ENCODE data around the gene OBSCN. TPM values are rescaled to one million over a fixed set of nuclear protein-coding genes. Genes with fewer than 3 reads are reported as not detected.

OBSCN gene
- total and polyA plus RNA-seq, 2 donors (not counting 3 experiments of a cell fraction or from before 2014, with no cell fraction given), result 1.5 to 2.9 TPM

DNA sequence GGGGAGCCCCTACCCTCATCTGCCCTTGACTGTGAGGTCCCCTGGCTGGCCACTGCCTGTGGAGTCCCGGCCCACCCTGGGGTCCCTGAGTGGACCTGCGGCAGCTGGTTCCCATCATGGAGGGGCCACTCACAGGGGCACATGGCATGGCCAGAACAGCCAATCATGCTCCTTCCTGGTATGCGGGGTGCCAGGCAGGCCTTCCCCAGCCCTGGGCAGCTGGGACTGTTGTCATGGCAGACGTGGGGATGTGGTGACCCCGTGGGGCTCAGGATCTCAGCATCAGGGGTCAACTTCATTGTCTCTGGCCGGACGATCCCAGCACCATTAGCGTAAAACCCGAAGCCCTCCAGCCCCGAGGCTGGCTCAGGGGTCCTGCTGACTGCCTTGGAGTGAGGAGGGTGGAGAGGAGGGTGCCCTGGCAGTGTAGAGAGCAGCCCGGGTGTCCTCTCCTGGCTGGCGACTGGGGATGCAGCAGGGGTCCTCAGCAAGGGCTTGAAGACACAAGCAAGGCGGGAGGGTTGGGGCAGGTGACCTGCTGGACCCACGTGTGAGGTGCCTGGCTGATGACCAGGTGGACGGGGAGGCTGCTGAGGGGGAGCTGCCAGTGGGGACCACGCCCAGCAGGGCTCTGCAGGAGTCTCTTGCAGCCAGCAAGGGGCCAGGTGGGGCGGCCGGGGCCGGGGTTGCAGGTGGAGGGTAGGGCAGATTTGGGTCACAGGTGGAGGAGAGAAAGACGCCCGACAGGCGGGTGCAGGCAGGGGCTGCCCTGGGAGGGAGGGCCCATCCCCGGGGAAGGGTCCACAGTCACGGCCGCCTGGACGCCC lies 153.7 kb downstream of the OBSCN start:
- Histone ChIP-seq H3K4me2 (ENCODE audit: insufficient read depth, low read length) (no peak overlapping the region), H3K27me3 (ENCODE audit: control insufficient read depth in 2 of 2, insufficient read depth in 2 of 2, low read length in 2 of 2) (no peaks in the 10 kb centered on the region), H3K9me3 (replicated peaks; ENCODE audit: control insufficient read depth, insufficient read depth, low read length) (no peaks in the 10 kb centered on the region), H3K4me3 (replicated peaks in 1 of 3; ENCODE audit: insufficient read depth in 1 of 3, low read depth in 1 of 3, low read length in 3 of 3) (no peak overlapping the region), H3K9me1 (replicated peaks; ENCODE audit: control insufficient read depth, extremely low read depth, insufficient read depth, low read length) (no peaks in the 10 kb centered on the region), H3K9ac (replicated peaks; ENCODE audit: extremely low read depth, insufficient read depth, low read length) (no peak overlapping the region), H2AFZ (ENCODE audit: low read depth, low read length) (no peak overlapping the region), H4K20me1 (replicated peaks; ENCODE audit: control insufficient read depth, extremely low read depth, insufficient read depth, low read length) (no peaks in the 10 kb centered on the region), H3K36me3 (ENCODE audit: control insufficient read depth in 2 of 2, extremely low read depth in 1 of 2, insufficient read depth in 2 of 2, low read length in 2 of 2) (no peaks in the 10 kb centered on the region), H3K4me1 (ENCODE audit: control insufficient read depth, extremely low read depth, insufficient read depth, low read length) (no peaks in the 10 kb centered on the region), H3K79me2 (ENCODE audit: control insufficient read depth, insufficient read depth, low read length) (no peaks in the 10 kb centered on the region), H3K27ac (ENCODE audit: insufficient read depth, low read depth, low read length) (no peak overlapping the region)
- dilution Hi-C loops (cut with MboI; ENCODE audit: extremely low pct_ligation_motif_present, low sequenced_read_pairs) (no loop called here), intact Hi-C loops (cut with micrococcal nuclease) (no loop called here)
- TF ChIP-seq, protein P1, sequence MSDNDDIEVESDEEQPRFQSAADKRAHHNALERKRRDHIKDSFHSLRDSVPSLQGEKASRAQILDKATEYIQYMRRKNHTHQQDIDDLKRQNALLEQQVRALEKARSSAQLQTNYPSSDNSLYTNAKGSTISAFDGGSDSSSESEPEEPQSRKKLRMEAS (IDR thresholded peaks at IDR 0.05; ENCODE audit: insufficient read depth, insufficient read length), result no peak
- TF ChIP-seq EZH2 (IDR thresholded peaks at IDR 0.05; ENCODE audit: borderline replicate concordance, low read depth, low read length, severe bottlenecking), result no peak
- no peak for TF ChIP-seq POLR2A (IDR thresholded peaks at IDR 0.05; ENCODE audit: low read depth, low read length)
- TF ChIP-seq, protein P2, sequence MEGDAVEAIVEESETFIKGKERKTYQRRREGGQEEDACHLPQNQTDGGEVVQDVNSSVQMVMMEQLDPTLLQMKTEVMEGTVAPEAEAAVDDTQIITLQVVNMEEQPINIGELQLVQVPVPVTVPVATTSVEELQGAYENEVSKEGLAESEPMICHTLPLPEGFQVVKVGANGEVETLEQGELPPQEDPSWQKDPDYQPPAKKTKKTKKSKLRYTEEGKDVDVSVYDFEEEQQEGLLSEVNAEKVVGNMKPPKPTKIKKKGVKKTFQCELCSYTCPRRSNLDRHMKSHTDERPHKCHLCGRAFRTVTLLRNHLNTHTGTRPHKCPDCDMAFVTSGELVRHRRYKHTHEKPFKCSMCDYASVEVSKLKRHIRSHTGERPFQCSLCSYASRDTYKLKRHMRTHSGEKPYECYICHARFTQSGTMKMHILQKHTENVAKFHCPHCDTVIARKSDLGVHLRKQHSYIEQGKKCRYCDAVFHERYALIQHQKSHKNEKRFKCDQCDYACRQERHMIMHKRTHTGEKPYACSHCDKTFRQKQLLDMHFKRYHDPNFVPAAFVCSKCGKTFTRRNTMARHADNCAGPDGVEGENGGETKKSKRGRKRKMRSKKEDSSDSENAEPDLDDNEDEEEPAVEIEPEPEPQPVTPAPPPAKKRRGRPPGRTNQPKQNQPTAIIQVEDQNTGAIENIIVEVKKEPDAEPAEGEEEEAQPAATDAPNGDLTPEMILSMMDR (IDR thresholded peaks at IDR 0.05; ENCODE audit: extremely low read depth in 1 of 2, insufficient read depth in 1 of 2, low read depth in 1 of 2, low read length in 2 of 2), result no peak
- TF ChIP-seq JUN (IDR thresholded peaks at IDR 0.05; ENCODE audit: borderline replicate concordance, insufficient read depth, insufficient read length, low read depth), result no peak
- no peak for TF ChIP-seq GATA2 (IDR thresholded peaks at IDR 0.05; ENCODE audit: insufficient read depth, insufficient read length, low read depth, low read length)
- no peak for TF ChIP-seq MYC (IDR thresholded peaks at IDR 0.05; ENCODE audit: low read depth, low read length)
- TF ChIP-seq POLR2AphosphoS5 (IDR thresholded peaks at IDR 0.05; ENCODE audit: insufficient read depth, low read depth, low read length), result no peak
- TF ChIP-seq FOS (IDR thresholded peaks at IDR 0.05; ENCODE audit: borderline replicate concordance, insufficient read depth, low read length), result no peak
- POLR2A ChIA-PET, result no interaction called here
- no TSS peak for BruUV-seq (replicated peaks)
- CTCF ChIA-PET, result interaction anchor here (1.1 kb wide), 1 partner anchor 148 kb away, joined by 4 read pairs; no protein-coding TSS in a partner anchor
- DNase-seq (ENCODE audit: low read depth, low spot score) (no peak), FAIRE-seq (no peak)
